HG03175 (cell line): Measurements from ENCODE around the gene STIM1.
A peak's percentile ranks its signal among the peaks of the same experiment; 100 is the strongest.
"Not testable (repeated sequence)": the region's sequence is repeated elsewhere in the genome, so short reads cannot be mapped to it uniquely, and the experiment has no call there.

ENCODE experiments used
- ATAC-seq: cut with Tn5 transposase; IDR thresholded peaks from one replicate; pipeline ENCODE4 v1.9.1; 2021; ENCODE audit warnings: mild to moderate bottlenecking, moderate library complexity; ENCODE audit not compliant: unreplicated experiment

The STIM1 gene

DNA sequence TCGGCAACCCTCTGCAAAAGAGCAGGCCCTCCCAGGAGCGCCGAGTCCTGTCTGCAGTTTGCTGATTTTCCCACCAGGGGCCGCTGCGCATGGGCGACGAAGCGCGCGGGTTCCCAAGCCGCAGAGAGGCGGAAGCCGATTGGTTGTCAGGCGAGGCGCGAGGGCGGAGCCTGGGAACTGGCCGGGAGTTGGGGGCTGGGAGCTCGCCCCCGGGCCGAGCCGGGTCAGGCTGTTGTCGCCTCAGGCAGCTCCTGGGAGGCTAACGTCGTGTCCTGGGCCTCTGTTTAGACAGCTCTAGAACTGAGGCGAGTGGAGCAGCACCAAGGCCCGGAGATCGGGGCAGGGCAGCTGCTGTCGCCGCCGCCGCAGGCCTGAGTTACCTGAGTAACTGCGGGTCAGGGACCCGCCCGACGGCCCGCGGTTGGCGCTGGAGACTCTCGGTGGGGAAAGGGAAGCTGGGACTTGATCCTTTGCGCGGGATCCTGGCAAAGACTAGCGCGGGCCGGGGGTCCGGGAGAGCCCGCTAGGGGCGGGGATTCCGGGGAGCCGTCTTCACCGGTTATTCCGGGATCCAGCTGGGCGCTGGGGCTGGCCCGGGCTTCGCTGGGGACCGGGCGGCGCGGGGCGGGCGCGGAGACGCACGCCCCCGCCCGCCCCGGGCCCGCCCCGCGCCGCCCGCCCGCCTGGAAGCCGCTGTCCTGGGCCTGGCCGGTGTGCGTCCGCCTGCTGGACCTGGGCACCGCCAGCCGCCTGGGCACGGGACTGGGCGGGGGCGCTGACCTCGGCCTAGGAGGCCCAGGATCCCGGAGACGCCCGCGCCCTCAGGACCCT, at the start of gene STIM1:
Gene STIM1, plus strand, starts transcription at position 688 of the 831 bp plus-strand sequence. CDS start 607 bp downstream, outside the sequence.
- ATAC-seq: peak; percentile 59

DNA sequence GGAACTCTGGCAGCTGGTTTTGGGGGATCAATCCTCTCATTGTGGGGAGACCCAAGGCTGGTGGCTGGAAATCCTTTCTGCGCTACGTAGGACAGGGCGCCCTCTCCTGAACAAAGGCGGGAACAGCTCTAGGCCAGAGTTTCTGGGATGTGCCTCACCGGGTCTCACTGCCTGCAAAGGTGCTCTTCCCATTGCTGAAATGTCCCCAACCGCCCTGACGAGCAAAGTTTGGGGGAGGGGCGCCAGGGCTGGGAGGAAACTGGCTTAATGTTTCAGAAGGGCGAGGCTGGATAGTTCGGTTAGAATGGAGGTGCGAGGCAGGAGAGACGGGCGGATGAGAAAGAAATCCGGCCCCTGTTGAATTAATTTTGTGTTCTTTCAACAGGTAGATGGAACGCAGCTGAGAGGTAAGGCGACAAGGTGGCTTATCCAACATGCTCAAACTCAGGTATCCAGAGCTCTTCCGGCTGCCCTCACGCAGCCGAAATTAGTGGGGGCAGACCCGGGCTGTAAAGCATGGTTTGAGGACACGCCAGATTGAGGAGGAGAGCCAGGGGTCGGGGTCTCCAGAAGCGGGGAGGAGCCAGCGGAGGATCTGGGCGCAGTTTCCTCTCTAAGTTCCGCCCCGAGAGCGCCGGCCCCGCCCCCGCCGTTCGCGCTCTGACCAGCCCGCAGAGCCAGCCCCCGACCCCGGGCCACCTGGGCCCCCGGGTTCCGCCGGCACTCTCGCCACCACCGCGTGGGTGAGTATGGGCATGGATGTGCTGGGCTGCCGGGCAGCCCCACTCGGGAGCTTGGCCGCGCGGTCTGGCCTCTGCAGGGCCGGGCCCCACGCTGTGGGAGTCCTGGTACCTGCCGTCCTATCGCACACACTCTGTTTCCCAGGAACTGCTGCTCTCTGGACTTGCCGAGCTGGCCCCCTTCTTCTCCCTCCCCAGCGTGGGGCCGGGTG, 47.3 kb upstream of the STIM1 start, which contains the start of gene PGAP2:
Gene PGAP2, plus strand, starts transcription at position 652 of the 952 bp plus-strand sequence. CDS start 2,700 bp downstream, outside the sequence.
- ATAC-seq: peak; percentile 64

DNA sequence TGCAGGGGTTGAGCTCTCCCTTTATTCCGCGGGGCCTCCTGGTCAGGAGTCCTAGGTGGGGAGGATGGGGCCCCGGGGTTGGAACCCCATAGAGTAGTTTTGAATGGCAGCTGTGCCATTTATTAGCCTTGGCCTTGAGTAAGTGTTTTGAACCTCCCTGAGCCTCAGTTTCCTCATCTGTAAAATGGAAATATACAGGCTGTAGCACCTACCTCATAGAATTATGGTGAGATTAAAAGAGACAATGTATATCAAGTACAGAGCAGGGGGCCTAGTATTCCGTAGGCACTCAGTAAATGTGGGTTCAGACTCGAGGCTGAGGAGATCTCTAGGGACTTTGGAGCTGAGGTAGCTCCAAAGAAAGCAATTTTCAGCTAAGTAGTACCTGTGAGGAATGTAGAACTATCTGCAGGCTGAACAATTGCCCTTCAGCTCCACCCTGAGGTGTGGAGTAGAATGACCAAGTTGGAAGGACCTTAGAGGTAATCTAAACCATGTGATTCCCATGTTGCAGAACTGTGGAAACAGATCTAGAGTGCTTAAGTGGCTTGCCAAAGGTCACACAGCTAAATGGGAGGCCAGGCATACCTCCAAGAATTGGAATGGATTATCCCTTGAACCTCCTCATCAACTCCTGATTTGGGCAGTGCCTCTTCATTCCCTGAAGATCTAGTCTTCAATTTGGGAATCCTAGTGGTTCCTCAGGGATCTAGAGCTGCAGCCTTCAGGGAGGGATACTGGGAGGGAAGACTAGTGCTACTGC, 46.4 kb upstream of the STIM1 start:
- peak; percentile 80 for ATAC-seq

DNA sequence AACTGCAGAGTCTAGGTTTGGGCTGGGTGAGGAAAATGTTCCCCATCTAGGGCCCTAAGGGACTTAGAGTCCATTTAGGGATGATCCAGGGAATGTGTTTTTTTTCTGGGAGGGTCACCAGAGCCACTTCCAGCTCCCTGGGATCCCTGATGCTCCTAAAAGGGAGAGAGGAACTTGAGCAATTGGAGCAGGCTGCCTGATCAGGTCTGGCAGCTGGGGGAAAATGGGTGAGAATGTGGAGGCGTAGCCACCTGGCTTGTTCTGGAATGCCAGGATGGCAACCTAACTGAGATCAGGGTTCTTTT, 45.9 kb upstream of the STIM1 start:
- ATAC-seq: no peak

DNA sequence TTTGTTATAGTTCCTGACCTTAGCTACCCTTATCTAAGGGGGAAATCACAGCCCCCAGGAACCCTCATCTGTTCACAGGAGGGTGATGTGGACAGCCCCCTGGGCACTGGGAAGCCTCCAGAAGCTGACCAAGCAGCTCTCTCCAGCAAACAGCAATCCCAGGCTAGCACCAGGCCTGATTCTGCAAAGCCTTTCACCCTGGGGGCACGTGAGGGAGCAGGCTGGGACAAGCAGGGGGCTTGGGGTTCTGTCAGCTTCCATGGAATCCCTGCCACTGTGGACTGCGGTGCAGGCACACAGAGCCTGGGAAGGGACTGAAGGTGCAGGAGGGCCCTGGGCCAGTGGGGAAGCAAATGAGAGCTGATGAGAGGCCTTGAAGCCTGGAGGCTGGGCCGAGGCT, 45.0 kb upstream of the STIM1 start:
- ATAC-seq: no peak

DNA sequence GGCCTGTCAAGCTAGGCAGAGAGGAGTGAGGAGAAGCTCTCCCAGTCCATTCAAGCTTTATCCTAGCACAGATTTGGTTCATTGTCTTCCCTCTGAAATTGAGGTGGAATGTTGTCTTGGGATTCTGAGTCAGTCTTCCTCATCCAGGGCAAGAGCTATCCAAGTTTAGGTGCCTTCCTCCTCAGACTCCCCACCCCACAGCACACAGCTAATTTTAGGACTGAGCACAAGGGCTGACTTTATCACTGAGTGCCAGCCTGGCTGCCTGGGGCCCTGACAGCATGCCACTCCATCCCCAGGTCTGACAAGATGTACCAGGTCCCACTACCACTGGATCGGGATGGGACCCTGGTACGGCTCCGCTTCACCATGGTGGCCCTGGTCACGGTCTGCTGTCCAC, 44.5 kb upstream of the STIM1 start:
- ATAC-seq: no peak

DNA sequence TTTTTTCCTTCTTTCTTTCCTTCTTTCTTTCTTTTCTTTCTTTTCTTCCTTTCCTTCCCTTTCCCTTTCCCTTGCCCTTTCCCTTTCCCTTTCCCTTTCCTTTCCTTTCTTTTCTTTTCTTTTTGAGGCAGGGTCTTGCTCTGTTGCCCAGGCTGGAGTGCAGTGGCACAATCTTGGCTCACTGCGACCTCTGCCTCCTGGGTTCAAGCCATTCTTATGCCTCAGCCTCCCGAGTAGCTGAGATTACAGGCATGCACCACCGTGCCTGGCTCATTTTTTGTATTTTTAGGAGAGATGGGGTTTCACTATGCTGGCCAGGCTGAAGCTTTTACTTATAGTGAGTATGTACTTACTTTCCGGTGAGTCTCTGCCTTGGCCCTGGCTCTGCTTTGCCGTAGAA, 40.6 kb upstream of the STIM1 start:
- not testable (repeated sequence) for ATAC-seq

DNA sequence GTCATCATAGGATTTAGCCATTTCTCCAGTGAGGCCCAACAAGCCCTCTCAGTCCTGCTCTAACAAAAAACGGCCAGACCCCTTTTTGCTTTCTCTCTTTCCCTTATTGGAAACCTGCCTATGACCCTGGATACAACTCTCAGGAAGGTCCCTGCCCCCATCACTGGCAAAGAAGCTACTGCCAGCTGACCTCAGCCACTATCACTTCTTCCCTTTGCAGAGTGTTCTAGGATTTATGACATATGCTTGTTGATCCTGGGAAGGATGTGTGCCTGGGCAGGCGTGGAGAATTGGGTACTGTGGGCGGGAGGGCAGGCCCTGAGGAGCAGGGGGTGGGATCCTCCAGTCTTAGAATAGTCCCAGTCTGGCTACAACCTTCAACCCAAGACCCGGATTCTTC, 39.6 kb upstream of the STIM1 start:
- ATAC-seq: no peak

DNA sequence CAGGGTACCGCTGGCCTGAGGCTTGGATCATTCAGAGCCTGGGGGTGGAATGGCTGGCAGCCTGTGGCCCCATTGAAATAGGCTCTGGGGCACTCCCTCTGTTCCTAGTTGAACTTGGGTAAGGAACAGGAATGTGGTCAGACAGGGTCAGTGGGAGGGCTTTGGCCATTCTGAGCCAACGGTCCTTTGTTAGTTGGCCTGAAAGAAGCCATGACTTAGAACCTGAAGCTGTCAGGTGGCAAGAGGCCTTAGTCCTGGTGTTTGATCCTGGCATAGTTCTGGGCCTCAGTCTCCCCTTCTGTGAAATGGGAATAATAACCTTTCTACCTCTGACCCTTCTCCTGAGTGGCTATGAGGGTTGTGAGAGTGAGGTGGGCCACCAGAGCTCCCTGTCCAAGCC, 38.8 kb upstream of the STIM1 start:
- no peak for ATAC-seq

DNA sequence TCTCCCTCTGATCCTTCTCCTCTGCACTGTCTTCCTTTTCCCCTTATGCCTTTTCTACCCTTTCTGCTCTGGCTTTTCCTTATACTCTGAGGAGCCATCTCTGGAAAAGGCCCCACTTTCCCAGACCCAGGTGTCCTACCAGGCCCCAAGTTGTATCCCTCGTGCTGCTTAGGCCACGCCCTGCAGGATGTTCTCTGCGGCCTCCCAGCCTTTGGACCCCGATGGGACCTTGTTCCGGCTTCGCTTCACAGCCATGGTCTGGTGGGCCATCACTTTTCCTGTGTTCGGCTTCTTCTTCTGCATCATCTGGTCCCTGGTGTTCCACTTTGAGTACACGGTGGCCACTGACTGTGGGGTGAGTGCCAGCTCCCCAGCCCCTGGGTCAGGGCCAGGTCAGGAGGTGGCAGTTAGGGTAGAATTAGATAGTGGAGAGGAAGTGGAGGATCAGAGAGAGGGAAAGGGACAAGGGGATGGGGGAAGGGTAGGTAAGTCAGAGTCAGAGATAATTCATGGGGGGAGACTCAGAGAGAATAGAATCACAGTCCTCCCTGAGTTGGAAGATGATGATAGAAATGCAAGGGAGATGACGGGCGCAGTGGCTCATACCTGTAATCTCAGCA, 38.2 kb upstream of the STIM1 start:
- no peak for ATAC-seq

DNA sequence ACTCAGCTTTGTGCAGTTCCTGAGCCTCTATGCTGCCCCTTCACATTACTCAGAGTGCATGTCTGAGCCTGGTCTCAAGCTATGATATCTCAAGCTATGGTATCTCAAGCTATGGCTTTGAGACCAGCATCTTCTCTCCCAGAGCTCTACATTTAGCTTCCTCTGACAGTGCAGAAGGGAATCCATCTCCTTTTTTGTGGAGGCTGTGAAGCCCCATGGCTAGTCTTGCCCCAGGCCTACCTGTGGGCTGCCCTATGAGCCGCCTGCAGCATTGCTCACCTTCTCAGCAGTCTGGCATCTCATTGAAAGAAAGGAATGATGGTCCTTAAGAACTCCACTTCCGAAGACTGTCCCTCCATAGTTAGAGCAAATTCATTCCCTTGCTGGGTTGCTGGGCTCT, 34.5 kb upstream of the STIM1 start:
- ATAC-seq: no peak

DNA sequence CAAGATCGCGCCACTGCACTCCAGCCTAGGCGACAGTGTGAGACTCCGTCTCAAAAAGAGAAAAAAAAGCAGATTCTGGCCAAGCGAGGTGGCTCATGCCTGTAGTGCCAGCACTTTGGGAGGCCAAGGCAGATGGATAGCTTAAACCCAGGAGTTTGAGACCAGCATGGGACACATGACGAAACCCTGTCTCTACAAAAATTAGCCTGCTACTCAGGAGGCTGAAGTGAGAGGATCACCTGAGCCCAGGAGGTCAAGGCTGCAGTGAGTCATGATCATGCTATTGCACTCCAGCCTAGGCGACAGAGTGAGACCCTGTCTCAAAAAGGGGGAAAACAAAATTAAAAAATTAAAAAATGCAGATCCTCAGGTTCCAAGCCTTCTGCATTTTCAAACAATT, 33.2 kb upstream of the STIM1 start:
- ATAC-seq: no peak

DNA sequence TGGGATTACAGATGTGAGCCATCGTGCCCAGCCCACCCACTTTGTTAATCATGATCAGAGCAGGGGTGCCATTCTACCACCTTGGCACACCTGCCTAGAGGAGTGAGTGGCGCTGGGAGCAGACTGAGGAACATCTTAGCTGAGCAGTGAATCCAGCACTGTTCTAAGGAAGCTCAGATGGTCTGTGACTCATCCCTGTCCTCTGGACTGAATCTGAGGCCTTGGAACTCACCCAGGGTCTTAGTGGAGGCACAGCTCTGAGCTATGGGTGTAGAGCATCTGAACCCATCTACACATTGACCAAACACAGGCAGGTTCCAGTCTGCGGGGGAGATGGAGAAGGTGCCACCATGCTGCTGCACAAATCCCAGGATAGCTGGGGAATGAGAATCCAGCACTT, 32.2 kb upstream of the STIM1 start:
- ATAC-seq: no peak

DNA sequence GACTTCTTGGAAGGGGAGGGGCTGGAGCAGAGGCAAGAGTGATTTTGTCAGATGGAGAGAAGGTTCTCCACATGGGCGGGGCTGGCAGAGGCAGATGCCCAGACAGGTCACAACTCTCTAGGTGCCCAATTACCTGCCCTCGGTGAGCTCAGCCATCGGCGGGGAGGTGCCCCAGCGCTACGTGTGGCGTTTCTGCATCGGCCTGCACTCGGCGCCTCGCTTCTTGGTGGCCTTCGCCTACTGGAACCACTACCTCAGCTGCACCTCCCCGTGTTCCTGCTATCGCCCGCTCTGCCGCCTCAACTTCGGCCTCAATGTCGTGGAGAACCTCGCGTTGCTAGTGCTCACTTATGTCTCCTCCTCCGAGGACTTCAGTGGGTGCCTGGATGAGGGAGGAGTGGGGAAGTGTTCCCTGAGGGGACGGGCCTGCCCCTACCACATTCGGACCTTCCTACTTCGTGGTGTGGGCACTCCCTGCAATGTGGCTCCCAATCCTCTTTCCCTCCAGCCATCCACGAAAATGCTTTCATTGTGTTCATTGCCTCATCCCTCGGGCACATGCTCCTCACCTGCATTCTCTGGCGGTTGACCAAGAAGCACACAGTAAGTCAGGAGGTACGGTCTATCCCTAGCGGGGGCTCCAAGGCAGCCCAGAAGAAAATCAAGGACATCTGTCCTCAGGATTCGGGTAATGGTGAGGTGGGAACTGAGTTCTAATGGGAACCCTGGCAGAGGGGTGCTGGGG, 31.5 kb upstream of the STIM1 start:
- no peak for ATAC-seq

DNA sequence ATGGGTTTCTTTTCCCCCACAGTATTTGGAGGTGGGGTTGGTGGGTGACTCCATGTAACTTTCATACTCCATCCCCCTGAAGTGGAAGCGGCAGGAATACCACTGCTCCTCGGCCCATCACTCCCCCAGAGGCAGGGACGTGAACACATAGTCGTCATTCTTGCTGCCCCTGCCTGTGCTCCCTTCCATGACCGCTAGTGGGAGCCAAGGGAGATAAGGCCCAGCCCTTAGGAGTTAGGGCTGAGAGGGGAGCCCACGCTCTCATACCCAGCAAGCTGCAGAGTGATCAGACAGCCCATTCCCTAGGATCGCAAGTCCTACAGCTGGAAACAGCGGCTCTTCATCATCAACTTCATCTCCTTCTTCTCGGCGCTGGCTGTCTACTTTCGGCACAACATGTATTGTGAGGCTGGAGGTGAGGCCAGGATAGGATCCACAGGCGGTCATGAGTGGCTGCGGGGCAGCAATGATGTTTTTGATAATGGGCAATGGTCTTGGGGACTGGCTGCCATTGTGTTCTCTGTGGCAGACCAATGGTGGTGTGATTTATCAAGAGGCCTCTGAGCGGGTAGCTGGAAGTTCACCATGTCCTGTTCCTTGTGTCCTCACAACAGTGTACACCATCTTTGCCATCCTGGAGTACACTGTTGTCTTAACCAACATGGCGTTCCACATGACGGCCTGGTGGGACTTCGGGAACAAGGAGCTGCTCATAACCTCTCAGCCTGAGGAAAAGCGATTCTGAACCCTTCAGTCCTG, 30.6 kb upstream of the STIM1 start:
- peak; percentile 86 for ATAC-seq

DNA sequence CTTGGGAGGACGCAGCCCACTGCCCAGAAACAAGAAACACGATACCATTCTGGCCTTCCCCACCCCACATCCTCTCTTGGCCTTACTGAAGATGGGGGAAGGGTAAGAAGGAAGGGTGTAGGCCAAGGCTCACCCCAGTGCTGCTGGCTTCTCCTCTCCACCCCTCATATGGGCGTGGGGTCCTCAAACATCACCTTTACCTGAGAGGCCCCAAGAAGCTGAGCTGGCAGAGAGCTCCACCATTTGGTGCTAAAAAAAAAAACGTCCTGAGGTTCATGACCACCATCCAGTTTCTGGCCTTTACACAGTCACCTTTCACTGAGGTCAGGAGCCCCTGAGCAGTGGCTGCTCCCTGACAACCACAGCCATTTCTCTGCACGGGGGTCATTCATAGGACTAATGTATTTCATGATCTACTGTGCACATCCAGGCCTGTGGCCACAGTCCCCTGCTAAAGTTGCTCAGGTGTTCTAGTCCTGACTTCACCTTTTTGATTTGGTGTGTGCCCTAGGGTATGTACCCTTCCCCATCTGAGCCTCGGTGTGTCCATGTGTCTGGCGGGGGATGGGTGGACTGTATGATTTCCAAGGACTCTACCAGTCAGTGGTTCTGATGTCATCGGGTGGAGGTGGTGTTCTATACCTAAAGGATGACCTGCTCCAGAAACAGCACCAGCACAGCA, 29.9 kb upstream of the STIM1 start:
- ATAC-seq: no peak

DNA sequence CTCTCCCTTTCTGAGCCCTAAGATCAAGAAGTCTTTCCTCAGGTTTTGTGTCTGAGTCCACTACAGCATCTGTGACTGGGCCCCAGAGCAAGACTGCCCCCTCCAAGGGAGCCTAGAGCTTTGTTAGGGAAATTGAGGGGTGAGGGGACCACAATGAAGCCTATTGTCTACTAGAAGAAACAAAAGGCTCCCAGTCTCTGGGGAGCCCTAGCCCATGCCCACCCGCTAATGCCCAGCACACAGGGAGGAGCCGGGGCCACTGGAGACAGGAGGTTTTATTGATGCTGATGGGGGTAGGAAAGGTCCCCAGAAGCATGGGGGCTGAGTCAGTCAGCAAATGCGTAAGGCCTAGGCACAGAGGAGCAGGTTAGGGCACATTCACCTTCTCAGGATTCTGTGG, 28.7 kb upstream of the STIM1 start:
- no peak for ATAC-seq

DNA sequence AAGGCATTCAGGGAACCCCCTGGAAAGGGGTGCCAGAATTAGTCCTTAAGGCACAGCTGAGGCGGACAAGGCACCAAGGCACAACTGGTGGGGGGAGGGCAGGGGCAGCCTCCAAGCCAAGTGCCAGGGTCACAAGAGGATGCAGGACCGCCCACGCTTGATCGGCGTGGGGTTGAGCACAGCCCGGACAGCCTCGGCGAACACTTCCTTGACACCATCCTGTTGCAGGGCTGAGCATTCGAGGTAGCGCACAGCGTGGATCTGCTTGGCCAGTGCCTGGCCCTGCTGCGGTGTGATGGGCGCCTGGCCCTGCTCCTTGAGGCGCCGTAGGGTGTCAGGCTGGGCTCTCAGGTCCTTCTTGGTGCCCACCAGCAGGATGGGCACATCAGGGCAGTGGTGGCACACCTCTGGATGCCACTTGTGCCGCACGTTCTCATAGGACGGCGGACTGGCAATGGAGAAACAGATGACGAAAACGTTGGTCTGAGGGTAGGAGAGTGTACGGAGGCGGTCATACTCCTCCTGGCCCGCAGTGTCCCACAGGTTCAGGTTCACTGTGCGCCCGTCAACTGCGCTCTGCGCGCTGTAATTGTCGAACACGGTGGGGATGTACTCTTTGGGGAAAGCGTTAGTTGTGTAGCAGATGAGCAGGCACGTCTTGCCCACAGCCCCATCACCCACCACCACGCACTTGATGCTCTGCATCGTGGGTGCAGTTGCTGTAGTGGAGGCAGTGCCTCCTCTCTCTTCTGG, 27.9 kb upstream of the STIM1 start:
- ATAC-seq: no peak
